SKM-1 treated with dmso at 0.1 percent for 144 hours (cell line): ENCODE measurements around the gene UVSSA.
"Not testable (repeated sequence)": the region's sequence is repeated elsewhere in the genome, so short reads cannot be mapped to it uniquely, and the experiment has no call there.

Source experiments
- DNase-seq: peaks from one replicate; lab custom pipeline; 2025; ENCODE audit not compliant: unreplicated experiment; lab: John Stamatoyannopoulos, UW

The UVSSA gene

GRCh38 chr4:1362521-1362920 is 15.5 kb downstream of the UVSSA start:
- DNase-seq = no peak

GRCh38 chr4:1363513-1363912 is 16.5 kb downstream of the UVSSA start:
- no peak for DNase-seq

- no peak for DNase-seq
Measured at GRCh38 chr4:1364217-1364616, 17.2 kb downstream of the UVSSA start.

- no peak for DNase-seq
Measured at GRCh38 chr4:1364748-1365147, 17.7 kb downstream of the UVSSA start.

GRCh38 chr4:1365271-1366178 is 18.5 kb downstream of the UVSSA start:
- no peak for DNase-seq

GRCh38 chr4:1366371-1367229 is 19.6 kb downstream of the UVSSA start:
- DNase-seq = no peak

GRCh38 chr4:1367230-1367935 is 20.4 kb downstream of the UVSSA start:
- DNase-seq = no peak

- no peak for DNase-seq
Measured at GRCh38 chr4:1367936-1368289, 20.9 kb downstream of the UVSSA start.

- no peak for DNase-seq
Measured at GRCh38 chr4:1368421-1369090, 21.5 kb downstream of the UVSSA start.

GRCh38 chr4:1369091-1369450 is 22.1 kb downstream of the UVSSA start:
- no peak for DNase-seq

- DNase-seq = no peak
Measured at GRCh38 chr4:1369479-1370079, 22.6 kb downstream of the UVSSA start.

- no peak for DNase-seq
Measured at GRCh38 chr4:1370321-1371124, 23.5 kb downstream of the UVSSA start.

- DNase-seq = no peak
Measured at GRCh38 chr4:1371176-1372165, 24.5 kb downstream of the UVSSA start.

GRCh38 chr4:1372576-1372975 is 25.6 kb downstream of the UVSSA start:
- DNase-seq = not testable (repeated sequence)

GRCh38 chr4:1373892-1374705 is 27.1 kb downstream of the UVSSA start:
- no peak for DNase-seq

- no peak for DNase-seq
Measured at GRCh38 chr4:1374706-1375045, 27.7 kb downstream of the UVSSA start.

- no peak for DNase-seq
Measured at GRCh38 chr4:1375051-1375721, 28.2 kb downstream of the UVSSA start.
